HCT116 (cell line): Measurements from ENCODE around the gene ACSBG1. TPM values are rescaled to one million over a fixed set of nuclear protein-coding genes. Genes with fewer than 3 reads are reported as not detected.

Experiments
- ATAC-seq: fragments of 200-7000 bp; cut with Tn5 transposase; 2 replicates; pipeline ENCODE4 v1.9.1; 2020; ENCODE audit warnings: mild to moderate bottlenecking, moderate library complexity
- BruUV-seq: library from RNA; stranded (reverse); fragments of 400-500 nt; replicated peaks from 2 replicates; lab custom pipeline; 2021; lab: Mats Ljungman, UMichigan
- CTCF ChIA-PET: fragments of 300-600 bp; sonication (Branson Sonifier 250); formaldehyde crosslinking; loops from one replicate; lab custom pipeline; 2021; ENCODE audit warnings: antibody characterized with exemption; lab: Charles Lee
- POLR2A ChIA-PET: fragments of 300-600, 350-600 bp; sonication (Branson Sonifier 250); formaldehyde crosslinking; loops from one replicate; lab custom pipeline; 2021; ENCODE audit warnings: antibody characterized with exemption; lab: Charles Lee
- RAD21 ChIA-PET, 2 experiments: fragments of 300-600 bp; sonication (Branson Sonifier 250); formaldehyde crosslinking; loops; one replicate each; lab custom pipeline; 2023; ENCODE audit warnings: low total read pairs in 2 of 2; ENCODE audit not compliant: uncharacterized antibody in 2 of 2, unreplicated experiment in 2 of 2, low non-redundant PET in 1 of 2; lab: Charles Lee
- DNase-seq: peaks from one replicate; pipeline ENCODE4 v3.0.0-alpha.2; 2010; ENCODE audit warnings: low read depth, low spot score
- H2AFZ ChIP-seq: fragments of 200-600 bp; shearing (Covaris generic), sonication (generic); 2 replicates; pipeline ENCODE4 v1.6.1; 2017; ENCODE audit warnings: low read depth, mixed run types, mixed read lengths, antibody characterized with exemption, low read length; ENCODE audit not compliant: poor library complexity, severe bottlenecking
- H3K27ac ChIP-seq: 2 replicates; pipeline ENCODE4 v1.5.1; 2012; ENCODE audit warnings: low read depth, low read length
- H3K27me3 ChIP-seq: fragments of 200-600 bp; sonication (generic); 2 replicates; pipeline ENCODE4 v1.6.1; 2016; ENCODE audit warnings: mixed run types, low read length, mixed read lengths; ENCODE audit not compliant: insufficient read depth
- H3K36me3 ChIP-seq, 2 experiments: fragments of 200-500 bp in 1 of 2; fragments of 200-600 bp in 1 of 2; sonication (Bioruptor generic) in 1 of 2; sonication (generic) in 1 of 2; 2 replicates each; pipeline versions ENCODE4 v1.5.1 to v1.6.1; 2014 to 2016; ENCODE audit warnings: low read length in 2 of 2, inconsistent platforms in 1 of 2, mixed read lengths in 1 of 2, mixed run types in 1 of 2; ENCODE audit not compliant: insufficient read depth in 2 of 2, control insufficient read depth in 1 of 2
- H3K4me1 ChIP-seq, 2 experiments: fragments of 200-600 bp in 1 of 2; sonication (generic) in 1 of 2; 2 replicates each; pipeline versions ENCODE4 v1.5.1 to v1.6.1; 2012 to 2017; ENCODE audit warnings: low read length in 2 of 2, inconsistent platforms in 1 of 2, mild to moderate bottlenecking in 1 of 2, mixed read lengths in 1 of 2, mixed run types in 1 of 2, moderate library complexity in 1 of 2; ENCODE audit not compliant: insufficient read depth in 2 of 2, control insufficient read depth in 1 of 2
- H3K4me2 ChIP-seq: fragments of 200-600 bp; sonication (generic); 2 replicates; pipeline ENCODE4 v1.6.1; 2017; ENCODE audit warnings: mixed run types, low read length, mixed read lengths
- H3K4me3 ChIP-seq, 2 experiments: fragments of 200-600 bp in 1 of 2; sonication (generic) in 1 of 2; replicated peaks in 1 of 2; 2 replicates each; pipeline ENCODE4 v1.5.1; 2011 to 2016; ENCODE audit warnings: low read length in 2 of 2, control low read depth in 1 of 2, low read depth in 1 of 2, mild to moderate bottlenecking in 1 of 2, mixed read lengths in 1 of 2, mixed run types in 1 of 2
- H3K79me2 ChIP-seq: fragments of 200-600 bp; sonication (generic); 2 replicates; pipeline ENCODE4 v1.6.1; 2017; ENCODE audit warnings: mild to moderate bottlenecking, mixed run types, low read length, moderate library complexity, mixed read lengths; ENCODE audit not compliant: insufficient read depth
- H3K9ac ChIP-seq: fragments of 200-600 bp; sonication (generic); 2 replicates; pipeline ENCODE4 v1.6.1; 2016; ENCODE audit warnings: low read length, mixed read lengths
- H3K9me2 ChIP-seq: fragments of 200-600 bp; sonication (generic), shearing (Covaris generic); 2 replicates; pipeline ENCODE4 v1.6.1; 2017; ENCODE audit warnings: mixed run types, mild to moderate bottlenecking, moderate library complexity; ENCODE audit not compliant: insufficient read depth
- H3K9me3 ChIP-seq, 2 experiments: fragments of 200-500 bp in 1 of 2; fragments of 200-600 bp in 1 of 2; sonication (Bioruptor generic) in 1 of 2; sonication (generic) in 1 of 2; 2 replicates each; pipeline ENCODE4 v1.6.1; 2014 to 2017; ENCODE audit warnings: low read length in 2 of 2, mixed read lengths in 2 of 2, inconsistent platforms in 1 of 2, low read depth in 1 of 2, mild to moderate bottlenecking in 1 of 2, mixed run types in 1 of 2, moderate library complexity in 1 of 2; ENCODE audit not compliant: control insufficient read depth in 1 of 2, insufficient read depth in 1 of 2
- H4K20me1 ChIP-seq: fragments of 200-600 bp; sonication (generic), shearing (Covaris generic); 2 replicates; pipeline ENCODE4 v1.6.1; 2017; ENCODE audit warnings: mixed run types, mild to moderate bottlenecking, moderate library complexity; ENCODE audit not compliant: insufficient read depth
- CTCF ChIP-seq, 3 experiments: fragments of 200-600 bp in 1 of 3; sonication (generic) in 1 of 3; IDR thresholded peaks in 2 of 3; conservative IDR thresholded peaks in 1 of 3; 2 replicates each; pipeline ENCODE4 v1.5.1; 2012 to 2017; ENCODE audit warnings: low read depth in 2 of 3, low read length in 2 of 3, antibody characterized with exemption in 1 of 3, borderline replicate concordance in 1 of 3, control low read depth in 1 of 3, mild to moderate bottlenecking in 1 of 3, mixed read lengths in 1 of 3, mixed run types in 1 of 3, moderate library complexity in 1 of 3; ENCODE audit not compliant: insufficient read depth in 1 of 3
- ELF1 ChIP-seq: IDR thresholded peaks from 2 replicates; pipeline ENCODE4 v1.6.1; 2012; ENCODE audit warnings: low read depth, borderline replicate concordance
- EZH2 ChIP-seq: fragments of 200-600 bp; sonication (generic); IDR thresholded peaks from 2 replicates; pipeline ENCODE4 v1.6.1; 2017; ENCODE audit warnings: antibody characterized with exemption, mixed run types
- EZH2phosphoT487 ChIP-seq: fragments of 200-600 bp; IDR thresholded peaks from 2 replicates; pipeline ENCODE4 v1.6.1; 2018; ENCODE audit warnings: antibody characterized with exemption, borderline replicate concordance
- POLR2AphosphoS5 ChIP-seq: IDR thresholded peaks from 2 replicates; pipeline ENCODE4 v1.6.1; 2011; ENCODE audit warnings: mild to moderate bottlenecking, low read depth, low read length, moderate library complexity
- RAD21 ChIP-seq: IDR thresholded peaks from 2 replicates; pipeline ENCODE4 v1.6.1; 2012; ENCODE audit warnings: low read depth, mild to moderate bottlenecking
- SRF ChIP-seq: IDR thresholded peaks from 2 replicates; pipeline ENCODE4 v1.6.1; 2012; ENCODE audit warnings: low read depth
- YY1 ChIP-seq: IDR thresholded peaks from 2 replicates; pipeline ENCODE4 v1.6.1; 2011; ENCODE audit warnings: low read length, low read depth, moderate library complexity, mild to moderate bottlenecking; ENCODE audit not compliant: insufficient replicate concordance; ENCODE audit errors: extremely low read depth
- intact Hi-C: fragments of 100-400 bp; cut with micrococcal nuclease; formaldehyde crosslinking; loops from 2 replicates; pipeline ENCODE4 v1.10.0; 2022
- total RNA-seq: library from RNA; stranded (reverse); gene quantifications from one replicate; pipeline ENCODE4 v1.2.1, GENCODE V29; 2021; ENCODE audit not compliant: unreplicated experiment
- TF ChIP-seq, protein P1 (sequence below): IDR thresholded peaks from 2 replicates; pipeline ENCODE4 v1.6.1; 2012

Gene ACSBG1
- total RNA-seq, 1 experiment from 2014 or later, result 0.71 TPM

DNA sequence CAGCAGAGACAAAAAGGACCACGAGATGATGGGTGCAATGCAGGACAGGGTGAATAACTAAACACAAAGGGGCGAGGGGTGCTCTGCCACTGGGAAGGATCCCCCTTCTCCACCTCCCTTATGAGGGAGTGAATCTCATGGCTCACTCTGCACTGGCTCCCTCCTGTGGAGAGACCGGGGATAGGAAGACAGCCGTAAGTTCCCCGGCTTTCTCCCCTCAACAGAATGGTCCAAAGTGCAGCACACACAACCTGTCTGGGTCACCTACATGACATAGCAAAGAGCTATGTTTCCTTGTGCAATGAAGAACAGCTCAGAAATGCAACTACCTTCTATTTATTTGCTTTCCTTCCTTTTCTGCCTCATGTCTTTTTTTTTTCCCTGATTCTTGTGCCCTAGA lies 7.8 kb upstream of the ACSBG1 start:
- peak; percentile 39 to 80 (median 69); a peak in 5 of 6 replicates for TF ChIP-seq CTCF (IDR thresholded peaks at IDR 0.05 in 2 of 3, conservative IDR thresholded peaks at IDR 0.05 in 1 of 3; ENCODE audit: borderline replicate concordance in 1 of 3, insufficient read depth in 1 of 3, low read depth in 2 of 3, low read length in 2 of 3)
- no peak for TF ChIP-seq YY1
- peak; percentile 43 for TF ChIP-seq RAD21
- Histone ChIP-seq H3K36me3 (no peaks in the 10 kb centered on the region), H3K4me3 (no peak overlapping the region), H3K4me1 (peaks cover 2 to 4% of the 10 kb centered on the region in 2 experiments; a peak in 2 of 4 replicates), H3K9me3 (no peaks in the 10 kb centered on the region), H3K79me2 (no peaks in the 10 kb centered on the region), H2AFZ (no peak overlapping the region), H3K27ac (no peak overlapping the region), H3K27me3 (no peaks in the 10 kb centered on the region), H3K4me2 (no peak overlapping the region), H3K9ac (no peak overlapping the region), H3K9me2 (no peaks in the 10 kb centered on the region), H4K20me1 (no peaks in the 10 kb centered on the region)
- BruUV-seq, result no TSS peak
- ATAC-seq (peak; percentile 36; the same call in 1 of the 2 replicates), DNase-seq (no peak)
- intact Hi-C loops, result no loop called here
- ChIA-PET RAD21 (no interaction called here), POLR2A (interaction anchor here (0.6 to 1.0 kb wide), 2 partner anchors 23 to 111 kb away, joined by 3 to 4 read pairs; partner anchors contain the start of gene CIB2), CTCF (interaction anchor here (1.2 to 3.4 kb wide), 8 partner anchors 47 to 332 kb away, joined by 3 to 39 read pairs (median 8); no protein-coding TSS in a partner anchor)

DNA sequence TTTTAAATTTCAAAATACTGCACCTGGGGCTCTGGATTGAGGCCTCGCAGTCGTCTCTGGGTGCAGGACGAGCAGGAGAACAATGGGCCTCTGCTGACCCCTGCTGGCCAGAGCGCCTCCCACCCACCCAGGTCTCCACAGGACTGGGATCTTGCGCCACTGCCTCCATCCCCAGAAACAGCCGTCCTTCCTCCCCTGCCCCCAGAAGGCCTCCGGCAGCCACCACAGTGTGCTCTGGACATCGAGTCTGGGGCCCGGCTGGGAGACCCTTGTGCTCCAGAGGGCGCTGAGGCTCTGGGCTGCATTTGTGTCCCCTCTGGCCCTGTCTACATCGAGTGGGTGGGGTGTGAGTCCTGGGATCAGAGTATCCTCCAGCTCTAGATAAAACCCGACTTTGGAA lies 6.7 kb upstream of the ACSBG1 start:
- Histone ChIP-seq H3K9me3 (no peaks in the 10 kb centered on the region), H3K4me1 (peaks cover 2 to 4% of the 10 kb centered on the region in 2 experiments; a peak in 2 of 4 replicates), H3K27me3 (no peaks in the 10 kb centered on the region), H3K27ac (no peak overlapping the region), H2AFZ (peak overlapping the region; percentile 96), H3K9me2 (no peaks in the 10 kb centered on the region), H4K20me1 (no peaks in the 10 kb centered on the region), H3K36me3 (no peaks in the 10 kb centered on the region), H3K4me2 (peak overlapping the region; percentile 54), H3K9ac (no peak overlapping the region), H3K79me2 (no peaks in the 10 kb centered on the region), H3K4me3 (no peak overlapping the region)
- no peak for TF ChIP-seq EZH2phosphoT487
- TF ChIP-seq RAD21, result peak; percentile 97
- TF ChIP-seq CTCF (IDR thresholded peaks at IDR 0.05 in 2 of 3, conservative IDR thresholded peaks at IDR 0.05 in 1 of 3; ENCODE audit: borderline replicate concordance in 1 of 3, insufficient read depth in 1 of 3, low read depth in 2 of 3, low read length in 2 of 3), result peak; percentile 90 to 93 (median 92)
- TF ChIP-seq, protein P1, sequence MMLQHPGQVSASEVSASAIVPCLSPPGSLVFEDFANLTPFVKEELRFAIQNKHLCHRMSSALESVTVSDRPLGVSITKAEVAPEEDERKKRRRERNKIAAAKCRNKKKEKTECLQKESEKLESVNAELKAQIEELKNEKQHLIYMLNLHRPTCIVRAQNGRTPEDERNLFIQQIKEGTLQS, result no peak
- no peak for TF ChIP-seq EZH2
- no peak for TF ChIP-seq POLR2AphosphoS5
- TF ChIP-seq ELF1, result no peak
- no peak for TF ChIP-seq SRF
- DNase-seq (peak; percentile 63), ATAC-seq (peak; percentile 99)
- POLR2A ChIA-PET, result interaction anchor here (1.0 kb wide), 1 partner anchor 110 kb away, joined by 4 read pairs; the partner anchor contains the start of gene CIB2
- BruUV-seq, result no TSS peak
- intact Hi-C loops, result loop anchor here (1.0 kb wide), 6 partner anchors 46 to 282 kb away; partner anchors contain the start of gene CIB2
- RAD21 ChIA-PET, result interaction anchor here (0.9 to 1.5 kb wide), 3 partner anchors 63 to 129 kb away, joined by 3 to 7 read pairs (median 5); no protein-coding TSS in a partner anchor
- CTCF ChIA-PET, result interaction anchor here (0.6 to 3.4 kb wide), 14 partner anchors 17 to 330 kb away, joined by 3 to 39 read pairs (median 6); no protein-coding TSS in a partner anchor
